GM20431 (cell line): ENCODE data around the gene HOMER1.

ENCODE experiments used
- in situ Hi-C: fragments of 300-500 bp; cut with MseI, MboI; formaldehyde crosslinking; loops from one replicate; pipeline ENCODE4 v1.15.0; 2020; ENCODE audit warnings: low sequenced_read_pairs; ENCODE audit not compliant: unreplicated experiment

Gene HOMER1, protein sequence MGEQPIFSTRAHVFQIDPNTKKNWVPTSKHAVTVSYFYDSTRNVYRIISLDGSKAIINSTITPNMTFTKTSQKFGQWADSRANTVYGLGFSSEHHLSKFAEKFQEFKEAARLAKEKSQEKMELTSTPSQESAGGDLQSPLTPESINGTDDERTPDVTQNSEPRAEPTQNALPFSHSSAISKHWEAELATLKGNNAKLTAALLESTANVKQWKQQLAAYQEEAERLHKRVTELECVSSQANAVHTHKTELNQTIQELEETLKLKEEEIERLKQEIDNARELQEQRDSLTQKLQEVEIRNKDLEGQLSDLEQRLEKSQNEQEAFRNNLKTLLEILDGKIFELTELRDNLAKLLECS

GRCh38 chr5:79513704-79514390 is at the start of gene HOMER1:
Gene HOMER1 (minus strand): TSS chr5:79514134. CDS start chr5:79512774, 1,360 bp downstream.
- in situ Hi-C loops = no loop called here

- in situ Hi-C loops = no loop called here
Observed at GRCh38 chr5:79563247-79563590, 49.3 kb upstream of the HOMER1 start.

GRCh38 chr5:79562351-79563246 is 48.7 kb upstream of the HOMER1 start:
- in situ Hi-C loops = no loop called here

- in situ Hi-C loops = no loop called here
Observed at GRCh38 chr5:79561525-79561893, 47.6 kb upstream of the HOMER1 start.

DNA sequence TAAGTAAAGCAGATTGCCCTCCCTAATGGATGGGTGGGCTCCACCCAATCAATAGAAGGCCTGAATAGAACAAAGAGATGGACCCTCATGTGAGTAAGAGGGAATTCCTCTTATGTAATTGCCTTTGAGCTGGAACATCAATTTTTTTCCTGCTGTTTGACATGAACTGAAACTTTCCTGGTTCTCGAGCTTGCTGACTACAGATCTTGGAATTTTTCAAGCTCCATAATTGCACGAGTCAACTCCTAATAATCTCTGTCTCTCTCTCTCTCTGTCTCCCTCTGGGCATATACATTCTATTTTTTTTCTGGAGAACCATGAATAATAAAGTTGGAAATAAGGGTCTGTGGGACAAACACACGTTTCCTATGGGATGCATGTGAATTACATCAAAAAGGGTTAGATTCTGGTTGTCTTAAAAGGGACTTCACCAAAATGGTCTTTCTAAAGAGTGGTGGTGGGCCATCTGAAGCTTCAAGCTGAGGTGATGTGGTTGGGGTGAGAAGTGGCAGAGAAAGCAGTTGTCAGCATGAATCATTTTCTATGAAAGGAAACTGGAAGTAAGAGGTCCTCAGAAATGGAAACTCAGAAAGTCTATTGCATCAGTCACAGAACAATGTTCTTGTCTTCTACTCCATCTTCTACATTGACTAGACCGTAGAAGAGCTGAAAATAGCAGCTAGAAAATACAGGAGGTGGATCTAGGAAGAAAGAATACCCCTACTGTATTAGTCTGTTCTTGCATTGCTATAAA is 47.0 kb upstream of the HOMER1 start:
- in situ Hi-C loops = no loop called here

GRCh38 chr5:79555418-79555817 is 41.5 kb upstream of the HOMER1 start:
- in situ Hi-C loops = no loop called here

DNA sequence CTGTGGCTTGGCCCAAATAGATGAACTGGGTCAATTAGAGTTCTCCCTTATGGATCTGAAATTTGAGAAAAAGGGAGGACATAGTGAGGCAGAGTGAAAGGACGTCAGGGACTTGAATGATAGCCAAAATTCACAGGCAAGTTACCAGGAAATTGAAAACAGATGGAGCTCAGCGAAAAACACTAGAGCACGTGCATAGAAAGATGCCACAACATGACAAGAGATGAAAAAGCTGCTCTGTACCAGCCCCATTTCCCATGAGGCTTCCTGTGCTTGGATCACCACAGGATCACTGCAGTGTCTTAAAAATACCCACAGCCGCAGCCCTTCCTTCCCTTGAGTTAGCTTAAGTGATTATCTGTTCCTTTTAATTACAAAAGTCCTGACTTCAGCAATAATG is 39.0 kb upstream of the HOMER1 start:
- in situ Hi-C loops = no loop called here

- in situ Hi-C loops = no loop called here
Observed at GRCh38 chr5:79547982-79548381, 34.0 kb upstream of the HOMER1 start.

GRCh38 chr5:79547429-79547822 is 33.5 kb upstream of the HOMER1 start:
- in situ Hi-C loops = no loop called here

DNA sequence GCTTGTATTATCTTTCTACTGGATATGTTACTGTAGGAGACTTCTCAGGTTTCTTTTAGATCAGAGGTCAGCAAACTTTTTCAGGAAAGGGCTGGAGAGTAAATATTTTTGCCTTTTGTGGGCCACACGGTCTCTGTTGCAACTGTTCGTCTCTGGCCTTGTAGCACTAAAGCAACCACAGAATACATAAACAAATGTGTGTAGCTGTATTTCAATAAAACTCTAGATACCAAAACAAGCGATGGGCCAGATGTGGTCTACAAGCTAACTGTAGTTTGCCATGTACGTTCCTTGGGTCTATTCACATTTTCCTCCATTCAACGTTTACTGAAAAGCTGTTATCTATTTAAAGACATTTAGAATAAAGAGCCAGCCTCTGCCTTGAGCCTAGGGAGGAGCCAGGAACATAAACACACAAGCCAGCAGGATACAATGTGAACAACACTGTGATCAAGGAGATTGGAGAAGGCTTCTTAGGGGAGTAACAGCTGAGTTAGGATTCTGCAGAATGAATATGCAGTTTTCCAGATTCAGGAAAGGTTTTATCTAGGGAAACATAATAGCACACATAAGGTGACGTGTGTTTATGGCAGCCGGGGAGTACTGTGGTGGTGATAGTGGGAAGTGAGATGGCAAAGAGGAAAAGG is 33.0 kb upstream of the HOMER1 start:
- in situ Hi-C loops = no loop called here

DNA sequence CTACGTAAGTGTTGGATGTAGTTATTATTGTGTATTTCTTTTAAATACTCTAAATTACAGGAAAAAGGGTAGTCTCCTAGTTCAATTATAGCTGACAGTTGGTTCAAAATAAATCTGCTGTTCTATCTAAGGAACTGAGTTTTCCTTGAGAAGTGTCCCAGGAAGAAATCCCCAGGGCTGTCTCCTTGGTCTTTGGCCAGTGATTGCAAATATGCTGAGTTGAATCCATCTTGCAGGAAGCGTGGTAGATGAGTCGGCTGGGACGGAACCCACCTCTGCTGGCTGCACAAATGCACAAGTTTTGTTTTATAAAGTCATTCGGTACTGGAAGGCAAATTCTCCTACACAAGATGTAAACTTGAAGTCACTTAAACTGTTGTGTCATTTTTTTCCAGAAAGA is 30.2 kb upstream of the HOMER1 start:
- in situ Hi-C loops = no loop called here

GRCh38 chr5:79540939-79541338 is 27.0 kb upstream of the HOMER1 start:
- in situ Hi-C loops = no loop called here

DNA sequence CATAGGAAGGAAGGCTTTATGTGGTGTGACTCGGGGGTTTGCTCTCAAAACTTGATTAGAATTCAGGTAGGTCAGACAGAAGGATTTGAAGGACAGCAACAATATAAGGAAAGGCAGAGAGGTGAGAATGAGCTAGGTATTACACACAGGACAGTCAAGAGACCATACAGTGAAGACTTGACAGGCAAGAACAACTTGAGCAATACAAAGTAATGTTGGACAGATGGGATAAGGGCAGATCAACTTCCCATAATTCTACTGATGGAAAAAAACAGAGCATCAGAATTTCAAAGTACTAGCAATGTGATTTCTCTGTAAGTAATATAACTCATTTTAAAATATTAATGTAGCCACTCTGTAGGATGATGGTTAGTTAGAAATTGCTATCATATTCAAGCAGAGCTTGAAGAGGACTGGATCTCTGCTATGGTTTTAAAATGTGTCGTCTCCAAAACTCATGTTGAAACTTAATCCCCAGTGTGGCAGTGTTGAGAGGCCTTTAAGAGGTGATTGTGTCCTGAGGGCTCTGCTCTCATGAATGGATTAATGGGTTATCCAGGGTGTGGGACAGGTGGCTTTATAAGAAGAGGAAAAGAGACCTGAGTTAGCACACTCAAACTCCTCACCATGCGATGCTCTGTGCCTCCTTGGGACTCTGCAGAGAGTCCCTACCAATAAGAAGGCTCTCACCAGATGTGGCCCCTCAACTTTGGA is 22.4 kb upstream of the HOMER1 start:
- in situ Hi-C loops = no loop called here

GRCh38 chr5:79535477-79536192 is 21.7 kb upstream of the HOMER1 start:
- in situ Hi-C loops = no loop called here

DNA sequence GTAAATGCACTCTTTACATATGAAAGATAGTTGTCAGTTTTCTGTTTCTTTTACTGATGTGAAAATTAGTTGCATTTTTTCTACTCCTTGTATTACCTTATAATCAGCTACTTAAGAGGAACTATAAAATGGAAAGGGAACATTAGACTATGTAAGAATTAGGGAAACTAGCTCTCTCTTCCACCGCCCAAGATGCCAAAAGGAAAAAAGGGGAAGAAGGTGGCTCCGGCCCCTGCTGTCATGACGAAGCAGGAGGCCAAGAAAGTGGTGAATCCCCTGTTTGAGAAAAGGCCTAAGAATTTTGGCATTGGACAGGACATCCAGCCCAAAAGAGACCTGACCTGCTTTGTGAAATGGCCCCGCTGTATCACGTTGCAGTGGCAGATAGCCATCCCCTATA is 15.2 kb upstream of the HOMER1 start:
- in situ Hi-C loops = no loop called here

DNA sequence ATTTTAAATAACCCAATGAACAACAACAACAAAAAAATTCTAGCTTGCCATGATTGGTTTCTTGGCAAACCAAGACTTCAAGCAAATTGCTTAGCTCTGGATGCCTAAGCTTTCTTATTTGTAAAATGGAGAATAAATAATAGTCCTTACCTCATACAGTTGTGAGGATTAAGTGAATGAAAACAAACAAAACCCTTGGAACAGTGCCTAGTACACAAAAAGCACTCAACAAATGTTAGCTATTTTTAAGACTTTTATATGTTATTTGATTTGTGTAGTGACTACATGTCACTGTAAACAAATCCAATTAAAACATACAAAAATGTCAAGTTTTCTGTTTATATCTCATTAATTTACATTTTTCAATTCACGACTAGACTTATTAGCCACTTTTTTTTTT is 13.5 kb upstream of the HOMER1 start:
- in situ Hi-C loops = no loop called here

- in situ Hi-C loops = no loop called here
Observed at GRCh38 chr5:79526928-79527327, 13.0 kb upstream of the HOMER1 start.

DNA sequence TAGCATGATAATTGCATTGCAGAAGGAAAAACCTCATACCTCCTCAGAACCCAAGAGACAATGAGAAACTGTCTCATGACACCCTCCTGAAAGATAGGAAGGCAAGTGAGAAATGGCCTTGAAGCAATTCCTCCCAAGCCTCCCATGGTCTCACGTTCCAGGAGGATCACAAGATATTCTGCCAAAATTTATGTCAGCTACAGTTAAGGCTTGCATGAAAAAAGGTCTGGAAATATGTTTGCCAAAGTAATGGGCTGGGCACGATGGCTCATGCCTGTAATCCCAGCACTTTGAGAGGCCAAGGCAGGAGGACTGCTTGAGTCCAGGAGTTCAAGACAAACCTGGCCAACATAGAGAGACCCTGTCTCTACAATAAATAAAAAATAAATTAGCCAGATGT is 12.6 kb upstream of the HOMER1 start:
- in situ Hi-C loops = no loop called here

DNA sequence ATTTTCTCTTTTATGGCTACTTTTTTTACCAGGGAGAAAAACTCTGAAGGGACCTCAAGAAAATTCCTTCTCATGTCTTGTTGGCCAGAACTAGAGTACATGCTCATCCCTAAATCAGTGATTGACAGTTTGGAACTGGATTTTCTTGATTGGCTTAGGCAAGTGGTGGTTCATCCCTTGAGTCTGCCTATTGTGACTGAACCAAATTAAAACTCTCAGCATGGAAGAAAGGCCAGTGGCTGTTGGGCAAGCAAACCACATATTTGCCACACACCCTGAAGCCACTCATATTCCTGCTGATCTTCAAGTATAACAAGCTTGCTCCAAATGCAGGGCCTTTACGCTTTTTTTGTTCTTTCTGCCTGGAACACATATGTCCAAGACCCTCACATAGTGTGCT is 7.2 kb upstream of the HOMER1 start:
- in situ Hi-C loops = no loop called here
